Stomach smooth muscle (tissue), 2 donors: Measurements from ENCODE around the gene PRXL2B.
"Not testable (repeated sequence)": the region's sequence is repeated elsewhere in the genome, so short reads cannot be mapped to it uniquely, and the experiment has no call there.

Source experiments
- H3K27ac ChIP-seq: one replicate; pipeline ENCODE4 v1.7.0; 2013; ENCODE audit warnings: mild to moderate bottlenecking, low read length, inconsistent platforms
- H3K27me3 ChIP-seq, 2 donors: one replicate each; pipeline ENCODE4 v1.7.0; 2013; ENCODE audit warnings: low read length in 2 of 2; ENCODE audit not compliant: insufficient read depth in 2 of 2, control insufficient read depth in 1 of 2
- H3K36me3 ChIP-seq, 2 donors: one replicate each; pipeline ENCODE4 v1.7.0; 2013; ENCODE audit warnings: low read length in 2 of 2; ENCODE audit not compliant: control insufficient read depth in 2 of 2, insufficient read depth in 2 of 2
- H3K4me1 ChIP-seq: one replicate; pipeline ENCODE4 v1.7.0; 2013; ENCODE audit warnings: low read length; ENCODE audit not compliant: control insufficient read depth, insufficient read depth
- H3K4me3 ChIP-seq, 2 donors: one replicate each; pipeline ENCODE4 v1.7.0; 2013; ENCODE audit warnings: low read length in 2 of 2
- H3K9ac ChIP-seq, 2 donors: one replicate each; pipeline ENCODE4 v1.7.0; 2013; ENCODE audit warnings: low read length in 2 of 2, mild to moderate bottlenecking in 1 of 2
- H3K9me3 ChIP-seq, 2 donors: one replicate each; pipeline ENCODE4 v1.7.0; 2013; ENCODE audit warnings: low read length in 2 of 2; ENCODE audit not compliant: control insufficient read depth in 2 of 2
- donor health status: healthy.
- donor health status: Pancreatic carcinoma.

Gene PRXL2B

GRCh38 chr1:2611621-2612437 is 25.3 kb downstream of the PRXL2B start:
- Histone ChIP-seq H3K4me1 (peaks cover 3% of the 10 kb centered on the region), H3K9ac (no peak overlapping the region), H3K27me3 (peaks cover 7 to 15% of the 10 kb centered on the region in 2 donors), H3K36me3 (no peaks in the 10 kb centered on the region), H3K9me3 (peaks cover 5 to 15% of the 10 kb centered on the region in 2 donors), H3K4me3 (no peak overlapping the region), H3K27ac (no peak overlapping the region)

- H3K27ac ChIP-seq = no peak overlapping the region
- H3K27me3 ChIP-seq = peaks cover 7 to 15% of the 10 kb centered on the region in 2 donors
- H3K4me1 ChIP-seq = peaks cover 3% of the 10 kb centered on the region
- H3K9me3 ChIP-seq = peaks cover 5 to 15% of the 10 kb centered on the region in 2 donors
- no peak overlapping the region for H3K9ac ChIP-seq
- no peak overlapping the region for H3K4me3 ChIP-seq
- H3K36me3 ChIP-seq = no peaks in the 10 kb centered on the region
Observed at GRCh38 chr1:2612591-2613365, 26.2 kb downstream of the PRXL2B start.

GRCh38 chr1:2614145-2614544 is 27.6 kb downstream of the PRXL2B start:
- Histone ChIP-seq H3K4me3 (no peak overlapping the region), H3K27me3 (peaks cover 7 to 15% of the 10 kb centered on the region in 2 donors), H3K9me3 (peaks cover 5 to 15% of the 10 kb centered on the region in 2 donors), H3K9ac (no peak overlapping the region), H3K27ac (no peak overlapping the region), H3K36me3 (no peaks in the 10 kb centered on the region), H3K4me1 (peaks cover 3% of the 10 kb centered on the region)

- Histone ChIP-seq H3K4me1 (no peaks in the 10 kb centered on the region), H3K4me3 (no peak overlapping the region), H3K27ac (no peak overlapping the region), H3K36me3 (no peaks in the 10 kb centered on the region), H3K27me3 (peaks cover 0 to 2% of the 10 kb centered on the region in 2 donors), H3K9me3 (peaks cover 4 to 20% of the 10 kb centered on the region in 2 donors), H3K9ac (no peak overlapping the region)
Observed at GRCh38 chr1:2617971-2618470, 31.4 kb downstream of the PRXL2B start.

- no peak overlapping the region for H3K4me3 ChIP-seq
- no peak overlapping the region for H3K27ac ChIP-seq
- no peak overlapping the region for H3K9ac ChIP-seq
- peaks cover 18 to 20% of the 10 kb centered on the region in 2 donors for H3K27me3 ChIP-seq
- no peaks in the 10 kb centered on the region for H3K36me3 ChIP-seq
- peaks cover 5% of the 10 kb centered on the region for H3K4me1 ChIP-seq
- peaks cover 0 to 5% of the 10 kb centered on the region in 2 donors for H3K9me3 ChIP-seq
Observed at GRCh38 chr1:2623571-2624337, 37.2 kb downstream of the PRXL2B start.

- Histone ChIP-seq H3K9me3 (peaks cover 0 to 4% of the 10 kb centered on the region in 2 donors), H3K4me3 (no peak overlapping the region), H3K9ac (no peak overlapping the region), H3K36me3 (no peaks in the 10 kb centered on the region), H3K27ac (no peak overlapping the region), H3K27me3 (peaks cover 24 to 25% of the 10 kb centered on the region in 2 donors), H3K4me1 (peaks cover 5% of the 10 kb centered on the region)
Observed at GRCh38 chr1:2624735-2625300, 38.2 kb downstream of the PRXL2B start.

- no peak overlapping the region for H3K9ac ChIP-seq
- H3K9me3 ChIP-seq = peaks cover 0 to 3% of the 10 kb centered on the region in 2 donors
- H3K27ac ChIP-seq = no peak overlapping the region
- no peaks in the 10 kb centered on the region for H3K36me3 ChIP-seq
- H3K27me3 ChIP-seq = peaks cover 29 to 30% of the 10 kb centered on the region in 2 donors
- peaks cover 5% of the 10 kb centered on the region for H3K4me1 ChIP-seq
- no peak overlapping the region for H3K4me3 ChIP-seq
Observed at GRCh38 chr1:2625311-2625710, 38.7 kb downstream of the PRXL2B start.

- not testable (repeated sequence) for H3K9me3 ChIP-seq, H3K36me3 ChIP-seq, H3K4me3 ChIP-seq, H3K4me1 ChIP-seq, H3K27ac ChIP-seq, H3K9ac ChIP-seq
- peaks cover 30 to 34% of the 10 kb centered on the region in 2 donors for H3K27me3 ChIP-seq
Observed at GRCh38 chr1:2625748-2626147, 39.2 kb downstream of the PRXL2B start.

- no peaks in the 10 kb centered on the region for H3K9me3 ChIP-seq
- no peaks in the 10 kb centered on the region for H3K36me3 ChIP-seq
- no peak overlapping the region for H3K4me3 ChIP-seq
- no peak overlapping the region for H3K9ac ChIP-seq
- peaks cover 7% of the 10 kb centered on the region for H3K4me1 ChIP-seq
- H3K27ac ChIP-seq = no peak overlapping the region
- H3K27me3 ChIP-seq = peaks cover 40 to 43% of the 10 kb centered on the region in 2 donors
Observed at GRCh38 chr1:2627746-2628145, 41.2 kb downstream of the PRXL2B start.
